ENCODE results near the gene PANK1. TPM values are rescaled to one million over a fixed set of nuclear protein-coding genes. Genes with fewer than 3 reads are reported as not detected.

The PANK1 gene
- total RNA-seq, 1 experiment from 2014 or later: 19.2 TPM

GRCh38 chr10:89550509-89550908, 94.5 kb downstream of the PANK1 start:
- H3K4me3 ChIP-seq (ENCODE audit: low read depth, low read length, poor library complexity, severe bottlenecking): no peak overlapping the region
- no peaks in the 10 kb centered on the region for H3K36me3 ChIP-seq (ENCODE audit: insufficient read depth, low read length, poor library complexity, severe bottlenecking)
- no peaks in the 10 kb centered on the region for H3K27me3 ChIP-seq (replicated peaks; ENCODE audit: insufficient read depth, low read depth, low read length, poor library complexity)
- intact Hi-C loops (cut with micrococcal nuclease; ENCODE audit: unreplicated experiment): loop anchor here (5.0 kb wide), 1 partner anchor 83 kb away; no protein-coding TSS in a partner anchor
- TF ChIP-seq EZH2 (IDR thresholded peaks at IDR 0.05; ENCODE audit: borderline replicate concordance, low read depth, low read length, poor library complexity, severe bottlenecking): no peak
- TF ChIP-seq CTCF (conservative IDR thresholded peaks at IDR 0.05; ENCODE audit: low read depth, low read length): no peak
- H3K4me1 ChIP-seq (ENCODE audit: insufficient read depth, low read length, poor library complexity, severe bottlenecking): peaks cover 6% of the 10 kb centered on the region
- CTCF ChIA-PET: no interaction called here
- H3K9me3 ChIP-seq (ENCODE audit: low read depth, low read length, poor library complexity, severe bottlenecking): no peaks in the 10 kb centered on the region
- BruUV-seq (replicated peaks): no TSS peak
- POLR2A ChIA-PET (ENCODE audit: low non-redundant PET): interaction anchor here (0.7 kb wide), 1 partner anchor 15 kb away, joined by 3 read pairs; no protein-coding TSS in a partner anchor
- DNase-seq (ENCODE audit: low spot score): peak; percentile 33
- no peak overlapping the region for H3K27ac ChIP-seq (ENCODE audit: low read depth, low read length, poor library complexity, severe bottlenecking)

GRCh38 chr10:89549510-89549909, 95.5 kb downstream of the PANK1 start:
- H3K36me3 ChIP-seq (ENCODE audit: insufficient read depth, low read length, poor library complexity, severe bottlenecking): no peaks in the 10 kb centered on the region
- DNase-seq (ENCODE audit: low spot score): no peak
- H3K4me3 ChIP-seq (ENCODE audit: low read depth, low read length, poor library complexity, severe bottlenecking): no peak overlapping the region
- no TSS peak for BruUV-seq (replicated peaks)
- H3K27me3 ChIP-seq (replicated peaks; ENCODE audit: insufficient read depth, low read depth, low read length, poor library complexity): no peaks in the 10 kb centered on the region
- intact Hi-C loops (cut with micrococcal nuclease; ENCODE audit: unreplicated experiment): no loop called here
- H3K9me3 ChIP-seq (ENCODE audit: low read depth, low read length, poor library complexity, severe bottlenecking): no peaks in the 10 kb centered on the region
- TF ChIP-seq EZH2 (IDR thresholded peaks at IDR 0.05; ENCODE audit: borderline replicate concordance, low read depth, low read length, poor library complexity, severe bottlenecking): no peak
- no peak for TF ChIP-seq CTCF (conservative IDR thresholded peaks at IDR 0.05; ENCODE audit: low read depth, low read length)
- H3K4me1 ChIP-seq (ENCODE audit: insufficient read depth, low read length, poor library complexity, severe bottlenecking): peaks cover 6% of the 10 kb centered on the region
- no peak overlapping the region for H3K27ac ChIP-seq (ENCODE audit: low read depth, low read length, poor library complexity, severe bottlenecking)
- POLR2A ChIA-PET (ENCODE audit: low non-redundant PET): no interaction called here
- CTCF ChIA-PET: no interaction called here

GRCh38 chr10:89548673-89549072, 96.4 kb downstream of the PANK1 start:
- no peaks in the 10 kb centered on the region for H3K36me3 ChIP-seq (ENCODE audit: insufficient read depth, low read length, poor library complexity, severe bottlenecking)
- no peaks in the 10 kb centered on the region for H3K9me3 ChIP-seq (ENCODE audit: low read depth, low read length, poor library complexity, severe bottlenecking)
- no peak for DNase-seq (ENCODE audit: low spot score)
- CTCF ChIA-PET: no interaction called here
- no peaks in the 10 kb centered on the region for H3K27me3 ChIP-seq (replicated peaks; ENCODE audit: insufficient read depth, low read depth, low read length, poor library complexity)
- POLR2A ChIA-PET (ENCODE audit: low non-redundant PET): no interaction called here
- no TSS peak for BruUV-seq (replicated peaks)
- no peak overlapping the region for H3K27ac ChIP-seq (ENCODE audit: low read depth, low read length, poor library complexity, severe bottlenecking)
- peaks cover 6% of the 10 kb centered on the region for H3K4me1 ChIP-seq (ENCODE audit: insufficient read depth, low read length, poor library complexity, severe bottlenecking)
- no peak overlapping the region for H3K4me3 ChIP-seq (ENCODE audit: low read depth, low read length, poor library complexity, severe bottlenecking)
- intact Hi-C loops (cut with micrococcal nuclease; ENCODE audit: unreplicated experiment): no loop called here
- TF ChIP-seq EZH2 (IDR thresholded peaks at IDR 0.05; ENCODE audit: borderline replicate concordance, low read depth, low read length, poor library complexity, severe bottlenecking) (no peak), CTCF (conservative IDR thresholded peaks at IDR 0.05; ENCODE audit: low read depth, low read length) (no peak)

Measured in A673 (cell line).